Measurements from ENCODE around the gene CLCN4.

DNA sequence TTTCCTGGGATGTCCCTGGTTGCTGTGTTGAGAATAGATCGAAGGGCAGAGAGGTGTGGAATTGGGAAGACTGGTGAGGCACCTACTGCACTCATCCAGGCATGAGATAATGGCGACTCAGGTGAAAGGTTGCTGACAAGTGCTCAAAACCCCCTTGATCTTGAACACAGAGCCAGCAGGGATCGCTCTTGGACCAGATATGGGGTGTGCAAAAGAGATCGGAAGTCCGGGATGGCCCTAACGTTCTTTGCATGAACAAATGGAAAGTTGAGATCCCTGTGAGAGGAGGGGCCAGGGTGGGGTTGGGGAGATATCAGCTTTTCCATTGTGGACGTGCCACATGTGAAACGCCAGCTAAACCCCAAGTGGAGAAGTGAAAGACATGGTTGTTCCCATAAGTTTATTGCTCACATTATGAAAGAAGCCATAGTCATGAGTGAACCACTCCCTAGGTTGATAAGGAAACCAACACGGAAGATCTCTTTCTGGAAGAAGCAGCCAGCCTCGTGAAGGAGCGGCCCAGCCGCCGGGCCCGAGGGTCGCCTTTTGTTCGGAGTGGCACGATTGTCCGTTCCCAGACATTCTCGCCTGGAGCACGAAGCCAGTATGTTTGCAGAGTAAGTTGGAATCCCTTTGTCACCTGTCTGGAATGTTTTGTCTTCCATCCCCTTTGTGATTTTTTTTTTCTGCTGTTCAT is 22.6 kb upstream of the CLCN4 start:
- TF ChIP-seq EP300 (IDR thresholded peaks at IDR 0.05; ENCODE audit: borderline replicate concordance in 1 of 2, low read depth in 2 of 2, low read length in 2 of 2) = no peak
- TF ChIP-seq, protein P1, sequence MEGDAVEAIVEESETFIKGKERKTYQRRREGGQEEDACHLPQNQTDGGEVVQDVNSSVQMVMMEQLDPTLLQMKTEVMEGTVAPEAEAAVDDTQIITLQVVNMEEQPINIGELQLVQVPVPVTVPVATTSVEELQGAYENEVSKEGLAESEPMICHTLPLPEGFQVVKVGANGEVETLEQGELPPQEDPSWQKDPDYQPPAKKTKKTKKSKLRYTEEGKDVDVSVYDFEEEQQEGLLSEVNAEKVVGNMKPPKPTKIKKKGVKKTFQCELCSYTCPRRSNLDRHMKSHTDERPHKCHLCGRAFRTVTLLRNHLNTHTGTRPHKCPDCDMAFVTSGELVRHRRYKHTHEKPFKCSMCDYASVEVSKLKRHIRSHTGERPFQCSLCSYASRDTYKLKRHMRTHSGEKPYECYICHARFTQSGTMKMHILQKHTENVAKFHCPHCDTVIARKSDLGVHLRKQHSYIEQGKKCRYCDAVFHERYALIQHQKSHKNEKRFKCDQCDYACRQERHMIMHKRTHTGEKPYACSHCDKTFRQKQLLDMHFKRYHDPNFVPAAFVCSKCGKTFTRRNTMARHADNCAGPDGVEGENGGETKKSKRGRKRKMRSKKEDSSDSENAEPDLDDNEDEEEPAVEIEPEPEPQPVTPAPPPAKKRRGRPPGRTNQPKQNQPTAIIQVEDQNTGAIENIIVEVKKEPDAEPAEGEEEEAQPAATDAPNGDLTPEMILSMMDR (IDR thresholded peaks at IDR 0.05; ENCODE audit: control extremely low read depth in 1 of 3, insufficient read depth in 1 of 3, low read depth in 1 of 3, low read length in 3 of 3) = no peak
- no peak for TF ChIP-seq POLR2AphosphoS5 (IDR thresholded peaks at IDR 0.05; ENCODE audit: low read depth, low read length)
- TF ChIP-seq POLR2A (IDR thresholded peaks at IDR 0.05; ENCODE audit: control extremely low read depth in 1 of 2, low read depth in 2 of 2, low read length in 2 of 2) = no peak
- no peak for TF ChIP-seq KDM1A (IDR thresholded peaks at IDR 0.05; ENCODE audit: borderline replicate concordance, low read length)
